ENCODE data around the gene DIP2A. TPM values are rescaled to one million over a fixed set of nuclear protein-coding genes. Genes with fewer than 3 reads are reported as not detected.
A peak's percentile ranks its signal among the peaks of the same experiment; 100 is the strongest.

Gene DIP2A
- total RNA-seq, 1 donor from 2014 or later: 41.0 TPM

- intact Hi-C loops (cut with DNase I): no loop called here
- no peak for TF ChIP-seq CTCF (IDR thresholded peaks at IDR 0.05)
- ATAC-seq (no peak), DNase-seq (peak; percentile 29)
- Histone ChIP-seq H3K9me3 (no peaks in the 10 kb centered on the region), H3K4me3 (no peak overlapping the region), H3K4me1 (peaks cover 7% of the 10 kb centered on the region), H3K27ac (no peak overlapping the region), H3K36me3 (peaks cover 95% of the 10 kb centered on the region), H3K27me3 (ENCODE audit: low read depth) (no peaks in the 10 kb centered on the region)
Observed at GRCh38 chr21:46557469-46557868, 98.8 kb downstream of the DIP2A start.

- H3K27me3 ChIP-seq (ENCODE audit: low read depth): no peaks in the 10 kb centered on the region
- H3K9me3 ChIP-seq: no peaks in the 10 kb centered on the region
- intact Hi-C loops (cut with DNase I): no loop called here
- no peak for TF ChIP-seq CTCF (IDR thresholded peaks at IDR 0.05)
- ATAC-seq (no peak), DNase-seq (no peak)
- H3K4me3 ChIP-seq: no peak overlapping the region
- peaks cover 2% of the 10 kb centered on the region for H3K4me1 ChIP-seq
- peaks cover 95% of the 10 kb centered on the region for H3K36me3 ChIP-seq
- no peak overlapping the region for H3K27ac ChIP-seq
Observed at GRCh38 chr21:46557919-46558392, 99.3 kb downstream of the DIP2A start.

- no peak for DNase-seq
- no peaks in the 10 kb centered on the region for H3K4me1 ChIP-seq
- intact Hi-C loops (cut with DNase I): no loop called here
- no peak for TF ChIP-seq CTCF (IDR thresholded peaks at IDR 0.05)
- peak overlapping the region; percentile 67 for H3K27ac ChIP-seq
- peaks cover 98% of the 10 kb centered on the region for H3K36me3 ChIP-seq
- H3K9me3 ChIP-seq: no peaks in the 10 kb centered on the region
- ATAC-seq: peak in 1 of 2 donors; percentile 6
- H3K4me3 ChIP-seq: no peak overlapping the region
- no peaks in the 10 kb centered on the region for H3K27me3 ChIP-seq (ENCODE audit: low read depth)
Observed at GRCh38 chr21:46559291-46559983, 100.7 kb downstream of the DIP2A start.

- H3K9me3 ChIP-seq: no peaks in the 10 kb centered on the region
- H3K36me3 ChIP-seq: peaks cover 98% of the 10 kb centered on the region
- no peaks in the 10 kb centered on the region for H3K27me3 ChIP-seq (ENCODE audit: low read depth)
- DNase-seq (peak; percentile 37), ATAC-seq (no peak)
- no peak overlapping the region for H3K4me3 ChIP-seq
- H3K4me1 ChIP-seq: no peaks in the 10 kb centered on the region
- H3K27ac ChIP-seq: no peak overlapping the region
- intact Hi-C loops (cut with DNase I): no loop called here
- no peak for TF ChIP-seq CTCF (IDR thresholded peaks at IDR 0.05)
Observed at GRCh38 chr21:46560568-46561444, 102.1 kb downstream of the DIP2A start.

GRCh38 chr21:46561445-46562090 lies 102.9 kb downstream of the DIP2A start:
- ATAC-seq: no peak
- no peak for DNase-seq
- no peak overlapping the region for H3K4me3 ChIP-seq
- H3K36me3 ChIP-seq: peaks cover 98% of the 10 kb centered on the region
- no peaks in the 10 kb centered on the region for H3K27me3 ChIP-seq (ENCODE audit: low read depth)
- H3K4me1 ChIP-seq: no peaks in the 10 kb centered on the region
- intact Hi-C loops (cut with DNase I): no loop called here
- no peak for TF ChIP-seq CTCF (IDR thresholded peaks at IDR 0.05)
- H3K27ac ChIP-seq: no peak overlapping the region
- H3K9me3 ChIP-seq: no peaks in the 10 kb centered on the region
